ENCODE data around the gene STK16.
"Not testable (repeated sequence)": the region's sequence is repeated elsewhere in the genome, so short reads cannot be mapped to it uniquely, and the experiment has no call there.

STK16 gene

GRCh38 chr2:219282375-219282774, 37.1 kb downstream of the STK16 start:
- DNase-seq (ENCODE audit: low spot score) = no peak
- no peak for TF ChIP-seq CTCF (IDR thresholded peaks at IDR 0.05; ENCODE audit: extremely low read depth, missing control alignments)

- DNase-seq (ENCODE audit: low spot score) = no peak
- no peak for TF ChIP-seq CTCF (IDR thresholded peaks at IDR 0.05; ENCODE audit: extremely low read depth, missing control alignments)
Observed at GRCh38 chr2:219282943-219283581, 37.8 kb downstream of the STK16 start.

GRCh38 chr2:219284501-219285372, 39.5 kb downstream of the STK16 start:
- DNase-seq (ENCODE audit: low spot score) = no peak

GRCh38 chr2:219285373-219285735, 40.1 kb downstream of the STK16 start:
- no peak for DNase-seq (ENCODE audit: low spot score)
- no peak for TF ChIP-seq CTCF (IDR thresholded peaks at IDR 0.05; ENCODE audit: extremely low read depth, missing control alignments)

More at GRCh38 chr2:219284501-219285372, 39.5 kb downstream of the STK16 start:
- no peak for TF ChIP-seq CTCF (IDR thresholded peaks at IDR 0.05; ENCODE audit: extremely low read depth, missing control alignments)

GRCh38 chr2:219285894-219286425, 40.7 kb downstream of the STK16 start:
- no peak for TF ChIP-seq CTCF (IDR thresholded peaks at IDR 0.05; ENCODE audit: extremely low read depth, missing control alignments)
- no peak for DNase-seq (ENCODE audit: low spot score)

- DNase-seq (ENCODE audit: low spot score) = peak; percentile 15
- no peak for TF ChIP-seq CTCF (IDR thresholded peaks at IDR 0.05; ENCODE audit: extremely low read depth, missing control alignments)
Observed at GRCh38 chr2:219286436-219287115, 41.3 kb downstream of the STK16 start.

- not testable (repeated sequence) for DNase-seq (ENCODE audit: low spot score)
Observed at GRCh38 chr2:219287116-219287440, 41.8 kb downstream of the STK16 start.

All from GM20000 (cell line).